HS-27A (cell line): ENCODE data around the gene TFIP11.
A peak's percentile ranks its signal among the peaks of the same experiment; 100 is the strongest.

Experiments
- DNase-seq: peaks from one replicate; pipeline ENCODE4 v3.0.0-alpha.2; 2012; ENCODE audit warnings: low read depth, missing footprints

The TFIP11 gene

GRCh38 chr22:26503758-26504157, 8.5 kb downstream of the TFIP11 start:
- DNase-seq, result no peak

DNA sequence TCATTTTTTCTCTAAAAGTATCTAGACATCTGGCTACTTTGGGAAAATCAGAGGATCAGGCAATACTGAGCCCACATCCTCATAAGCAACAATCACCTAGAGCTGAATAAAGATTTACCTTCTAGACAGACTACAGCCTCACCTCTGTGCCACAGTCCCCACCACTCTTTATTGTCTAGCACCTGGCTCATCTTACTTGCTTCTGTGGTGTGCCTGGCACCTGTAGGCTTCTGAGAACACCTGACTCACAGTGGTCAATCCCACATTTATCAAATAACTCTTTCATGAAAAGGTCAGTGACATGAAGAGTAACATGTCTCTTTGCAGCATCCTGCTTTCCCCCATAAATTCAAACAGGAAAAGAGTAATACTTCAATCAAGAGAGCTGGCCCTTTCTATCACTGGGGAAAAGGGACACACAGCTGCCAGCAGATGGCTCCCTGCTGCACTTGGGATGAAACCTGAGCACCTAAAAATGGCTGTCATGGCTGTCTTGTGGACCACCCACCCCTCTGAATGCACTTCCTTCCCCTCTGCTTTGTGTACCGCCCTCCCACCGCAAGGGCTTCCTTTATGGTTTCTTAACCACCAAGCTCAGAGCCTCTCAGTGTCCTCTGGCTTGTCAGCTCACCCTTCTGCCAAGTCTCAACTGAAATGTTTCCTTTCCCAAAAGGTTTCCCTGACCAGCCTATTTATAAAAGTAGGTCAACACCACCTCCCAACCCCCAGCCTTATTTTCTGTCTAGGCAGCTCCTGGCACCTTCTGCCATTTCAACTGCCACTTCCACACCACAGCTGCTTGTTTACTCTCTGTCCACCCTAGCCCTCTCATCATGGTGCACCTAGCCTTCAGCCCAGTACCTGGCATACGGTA, 9.3 kb downstream of the TFIP11 start:
- DNase-seq, result no peak

DNA sequence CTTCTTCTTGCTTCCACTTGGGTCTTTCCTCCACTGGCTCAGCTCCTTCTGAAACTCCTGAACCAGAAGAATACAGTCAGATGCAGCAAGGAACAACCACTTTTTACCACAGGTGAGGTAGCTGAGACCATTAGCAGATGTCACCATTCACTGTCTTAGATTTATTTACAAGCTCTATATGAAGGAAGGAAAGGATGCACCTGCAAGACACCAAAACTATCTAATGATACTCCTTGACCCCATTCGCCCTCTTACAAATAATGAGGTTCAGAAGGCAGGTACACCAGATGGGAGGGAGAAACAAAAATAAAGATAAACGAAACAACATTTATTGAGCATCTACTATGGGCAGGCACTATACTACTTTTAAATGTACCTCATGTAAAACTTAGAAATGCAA, 10.3 kb downstream of the TFIP11 start:
- no peak for DNase-seq

- no peak for DNase-seq
Observed at GRCh38 chr22:26499188-26499703, 13.0 kb downstream of the TFIP11 start.

DNA sequence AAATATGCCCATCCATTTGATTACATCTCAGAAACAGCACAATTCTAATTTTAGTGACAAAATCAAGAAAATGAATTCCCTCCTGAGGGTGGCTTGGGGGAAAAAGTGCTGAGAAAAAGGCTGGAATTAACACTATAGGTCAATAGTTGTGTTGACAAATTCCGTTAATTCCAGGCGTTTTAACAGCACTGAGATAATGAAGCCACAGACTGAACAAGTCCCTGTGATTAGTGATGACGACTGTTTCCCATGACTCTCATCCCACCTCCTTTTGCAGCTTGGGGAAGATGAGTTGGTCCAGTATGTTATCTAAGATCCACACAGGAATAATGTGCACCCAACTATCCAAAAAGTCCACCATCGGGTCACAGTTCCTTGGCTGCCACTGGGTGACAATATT, 15.8 kb downstream of the TFIP11 start:
- no peak for DNase-seq

DNA sequence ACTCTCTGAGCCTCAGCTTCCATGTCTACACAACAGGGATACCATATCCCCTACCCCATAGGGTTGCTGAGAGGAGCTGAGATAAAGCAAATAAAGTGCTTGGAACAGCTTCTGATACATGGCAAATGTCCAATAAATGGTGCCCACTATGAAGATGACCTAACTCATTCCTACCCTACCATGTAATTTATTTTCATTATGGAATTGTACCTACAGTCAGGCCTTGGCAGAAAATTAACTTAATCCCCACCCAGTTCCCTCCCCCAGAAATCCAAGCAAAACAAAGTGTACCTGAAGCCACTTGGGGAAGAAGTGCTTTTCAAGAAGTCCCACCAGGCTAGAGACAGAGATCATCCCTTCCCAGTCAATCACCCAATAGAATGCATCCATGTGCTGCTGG, 17.8 kb downstream of the TFIP11 start:
- no peak for DNase-seq

DNA sequence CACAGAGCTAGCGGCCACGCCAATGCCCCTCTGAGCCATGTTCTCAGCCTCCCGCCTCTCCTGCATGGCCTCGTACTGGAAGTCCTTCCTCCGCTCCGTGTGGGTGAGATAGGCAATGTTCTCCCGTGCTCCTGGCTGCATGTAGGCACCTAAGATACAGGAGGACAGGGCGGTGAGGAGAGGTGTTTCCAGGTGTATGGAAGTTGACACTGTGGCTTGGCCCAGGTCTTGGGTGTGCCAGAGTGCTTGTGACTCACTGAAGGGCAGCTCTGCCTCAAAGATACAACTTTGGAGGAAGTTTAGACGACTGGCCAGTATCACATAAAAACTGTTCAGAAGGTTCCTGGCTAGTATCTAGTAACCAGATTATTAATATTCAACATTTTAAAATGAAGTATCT, 20.1 kb downstream of the TFIP11 start:
- no peak for DNase-seq

DNA sequence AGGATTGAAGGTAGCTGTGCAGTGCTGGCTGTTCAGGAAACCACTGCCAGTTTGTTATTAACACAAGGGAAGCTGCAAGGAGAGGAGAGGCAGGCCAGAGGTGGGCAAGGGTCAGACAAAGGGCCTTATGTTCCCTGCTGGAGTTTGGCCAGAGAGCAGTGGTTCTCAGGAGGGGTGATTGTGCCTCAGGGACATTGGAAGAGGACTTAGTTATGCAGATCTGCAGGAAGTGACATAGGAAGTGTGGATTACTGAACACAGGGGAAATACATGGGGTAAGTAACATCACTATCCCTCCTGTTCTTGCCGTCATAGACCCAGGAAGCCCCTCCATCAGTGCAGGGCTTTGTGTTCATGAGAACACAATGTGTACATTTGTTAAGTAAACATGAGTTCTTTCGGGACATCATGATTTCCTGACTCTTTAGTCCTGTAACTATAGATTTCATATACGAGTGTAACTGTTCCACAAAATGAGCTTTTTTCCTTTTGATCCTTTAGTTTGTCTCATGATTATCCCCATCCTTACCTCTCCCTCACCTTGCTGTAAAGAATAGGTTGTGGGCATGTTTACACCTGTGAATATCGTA, 22.7 kb downstream of the TFIP11 start:
- DNase-seq, result no peak

DNA sequence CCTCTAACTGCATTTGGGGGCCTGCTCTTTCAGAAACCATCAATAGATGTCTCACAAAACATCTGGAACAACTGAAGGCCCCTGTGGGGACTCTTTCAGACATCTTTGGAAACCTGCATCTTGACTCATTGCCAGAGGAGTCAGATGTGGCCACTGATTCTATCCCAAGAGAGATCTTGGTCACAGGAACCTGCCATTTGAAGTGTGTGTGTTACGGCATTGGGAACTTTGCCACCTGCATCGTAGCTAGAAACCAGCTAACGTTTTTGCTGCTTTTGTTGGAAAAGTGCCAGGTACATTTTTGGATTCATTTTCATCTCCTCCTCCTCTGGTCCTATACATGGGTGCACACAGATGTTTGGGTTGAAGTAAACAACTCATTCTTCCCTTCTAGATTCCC, 24.3 kb downstream of the TFIP11 start:
- DNase-seq, result no peak

- no peak for DNase-seq
Observed at GRCh38 chr22:26486394-26486793, 25.9 kb downstream of the TFIP11 start.

GRCh38 chr22:26485806-26486390, 26.4 kb downstream of the TFIP11 start:
- DNase-seq, result no peak

- DNase-seq, result no peak
Observed at GRCh38 chr22:26485013-26485412, 27.3 kb downstream of the TFIP11 start.

GRCh38 chr22:26484360-26484706, 27.9 kb downstream of the TFIP11 start:
- no peak for DNase-seq

- DNase-seq, result peak; percentile 39
Observed at GRCh38 chr22:26483439-26484359, 28.6 kb downstream of the TFIP11 start, which contains the start of the genes HPS4 and SRRD. Gene HPS4 (minus strand): TSS chr22:26483783. CDS start chr22:26481762, 2,021 bp downstream. Gene SRRD (plus strand): TSS chr22:26483877. CDS start chr22:26483891, 14 bp downstream.

- DNase-seq, result no peak
Observed at GRCh38 chr22:26483043-26483438, 29.2 kb downstream of the TFIP11 start.

- no peak for DNase-seq
Observed at GRCh38 chr22:26482161-26482560, 30.1 kb downstream of the TFIP11 start.

DNA sequence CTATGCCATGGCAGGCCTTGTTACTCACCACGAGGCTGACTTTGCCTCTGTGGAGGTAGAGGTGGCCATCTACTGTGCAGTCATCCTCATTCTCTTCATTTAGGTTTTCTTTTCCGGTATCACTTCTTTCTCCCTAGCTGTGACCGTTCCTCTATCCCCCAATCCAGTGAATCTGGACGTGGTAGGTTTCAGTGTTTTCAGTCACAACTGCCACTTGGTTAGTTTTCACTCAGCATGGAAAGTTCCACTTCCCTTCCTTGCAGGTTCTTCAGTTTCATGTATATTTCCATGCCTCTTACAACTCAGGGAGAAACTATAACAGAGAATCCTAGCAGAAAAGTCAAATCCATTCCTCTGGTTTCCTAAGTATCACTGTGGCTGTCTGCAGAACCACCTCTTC, 30.6 kb downstream of the TFIP11 start:
- no peak for DNase-seq

- no peak for DNase-seq
Observed at GRCh38 chr22:26481112-26481693, 31.1 kb downstream of the TFIP11 start.

DNA sequence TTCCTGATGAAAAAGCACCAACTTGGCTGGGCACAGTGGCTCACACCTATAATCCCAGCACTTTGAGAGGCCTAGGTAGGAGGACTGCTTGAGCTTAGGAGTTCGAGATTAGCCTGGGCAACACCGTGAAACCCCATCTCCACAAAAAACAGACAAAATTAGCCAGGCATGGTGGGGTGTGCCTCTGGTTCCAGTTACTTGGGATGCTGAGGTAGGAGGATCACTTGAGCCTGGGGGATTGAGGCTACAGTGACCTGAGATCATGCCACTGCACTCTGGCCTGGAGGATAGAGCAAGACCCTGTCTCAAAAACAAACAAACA, 31.7 kb downstream of the TFIP11 start:
- DNase-seq, result no peak

DNA sequence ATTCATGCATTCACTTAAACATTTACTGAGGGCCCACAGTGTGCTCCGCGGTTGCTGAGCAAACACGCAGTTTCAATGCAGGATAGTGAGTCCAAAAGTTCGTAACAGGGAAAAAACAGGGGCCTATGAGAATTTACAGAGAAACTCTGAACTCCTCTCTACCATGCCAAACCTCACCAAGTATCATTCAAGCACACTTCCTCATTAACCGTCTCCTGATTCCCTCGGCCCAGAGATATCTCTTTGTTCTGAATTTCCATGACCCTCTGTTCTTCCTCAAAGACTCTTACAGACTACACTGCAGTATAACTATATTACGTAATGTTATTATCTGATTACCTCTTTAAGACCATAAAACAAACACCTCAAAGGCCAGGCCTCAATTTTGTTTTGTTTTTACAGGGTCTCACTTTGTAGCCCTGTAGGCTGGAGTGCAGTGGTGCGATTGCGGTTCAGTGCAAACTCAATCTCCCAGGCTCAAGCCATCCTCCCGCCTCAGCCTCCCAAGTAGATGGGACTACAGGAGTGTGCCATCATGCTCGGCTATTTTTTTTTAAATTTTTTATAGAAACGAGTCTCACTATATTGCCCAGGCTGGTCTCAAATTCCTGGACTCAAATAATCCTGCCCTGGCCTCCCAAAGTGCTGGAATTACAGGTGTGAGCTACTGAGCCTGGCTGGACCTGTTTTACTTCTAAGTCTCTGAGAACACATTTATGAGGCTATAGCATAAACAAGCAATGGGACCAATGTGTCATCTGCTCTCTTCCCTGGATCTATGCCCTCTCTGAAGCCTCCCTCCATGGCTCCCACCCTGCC, 32.3 kb downstream of the TFIP11 start:
- DNase-seq, result no peak
